ENCODE measurements around the gene FOLR3. TPM values are rescaled to one million over a fixed set of nuclear protein-coding genes. Genes with fewer than 3 reads are reported as not detected.
"Not testable (repeated sequence)": the region's sequence is repeated elsewhere in the genome, so short reads cannot be mapped to it uniquely, and the experiment has no call there.

The FOLR3 gene
- total RNA-seq, result not detected

DNA sequence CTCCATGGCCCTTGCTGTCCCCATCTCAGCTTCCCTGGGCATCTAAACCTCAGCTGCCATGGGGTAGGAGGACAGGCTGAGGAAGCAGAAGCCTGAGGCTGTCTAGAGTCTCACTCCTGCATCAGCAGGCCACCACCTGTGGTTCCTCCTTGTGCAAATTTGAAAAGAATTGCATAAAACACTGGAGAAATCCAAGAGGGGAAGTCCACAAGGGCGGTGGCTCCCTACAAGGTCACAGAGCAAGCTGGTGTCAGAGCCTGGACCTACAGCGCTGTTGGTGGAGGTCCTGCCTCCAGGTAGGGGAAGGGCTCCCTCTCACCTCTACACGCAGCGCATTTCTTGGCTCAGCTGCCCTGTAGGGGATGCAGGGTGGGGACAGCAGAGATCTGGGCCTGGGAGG, at the start of gene FOLR3:
TSS of gene FOLR3 (plus strand) at position 253 of the 400 bp plus-strand sequence. CDS start 228 bp downstream, outside the sequence.
- not testable (repeated sequence) for DNase-seq

DNA sequence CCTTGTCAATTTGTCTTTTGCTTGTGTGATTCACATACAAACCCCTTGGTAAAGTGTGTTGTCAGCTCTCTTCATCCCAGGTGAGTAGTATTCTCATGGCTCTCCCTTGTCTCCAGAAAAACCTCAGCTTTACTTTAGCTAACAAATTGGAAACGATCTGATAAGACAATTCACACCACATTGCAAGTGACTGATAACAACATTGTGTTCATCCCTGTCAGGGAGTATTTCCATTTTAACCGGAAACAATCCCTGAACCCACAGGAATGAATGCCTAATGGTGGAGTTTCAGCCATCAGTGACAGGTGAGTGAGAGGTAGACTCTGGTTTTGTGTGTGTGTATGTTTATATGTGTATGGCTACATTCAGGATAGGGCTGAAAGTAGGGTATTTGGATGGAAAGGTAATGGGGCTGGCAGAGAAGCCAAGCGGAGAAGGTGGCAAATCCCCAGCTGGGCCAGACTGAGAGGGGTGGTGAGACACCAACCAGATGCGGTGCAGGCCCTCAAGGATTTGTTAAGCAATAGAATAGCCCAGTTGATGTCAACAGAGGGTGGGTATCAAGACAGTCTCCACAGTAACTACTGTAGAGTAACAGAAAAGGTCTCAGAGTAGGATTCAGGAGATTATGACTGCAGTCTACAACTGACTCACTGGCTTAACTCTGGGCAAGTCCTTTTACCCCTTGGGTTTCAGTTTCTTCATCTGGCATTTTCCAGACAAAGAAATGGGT, 47.3 kb upstream of the FOLR3 start:
- no peak for DNase-seq

DNA sequence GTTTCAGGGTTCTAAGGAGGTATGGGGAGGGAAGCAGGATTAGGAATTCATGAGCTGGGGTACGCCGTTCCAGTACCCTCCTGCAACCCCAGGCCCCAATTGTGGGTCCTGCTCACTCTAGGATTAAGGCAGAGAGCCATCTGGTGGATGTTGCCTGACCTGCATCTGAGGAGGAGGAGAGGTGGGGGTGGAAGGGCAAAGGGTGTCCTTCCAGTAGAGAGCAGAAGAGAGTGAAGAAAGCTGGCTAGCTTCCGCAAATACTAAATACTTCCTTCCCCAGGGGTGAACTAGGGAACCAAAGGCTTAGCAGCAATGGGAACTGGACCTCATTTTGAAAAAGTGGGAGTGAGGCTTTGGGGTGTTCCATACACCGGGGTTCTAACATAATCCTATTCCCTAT, 44.2 kb upstream of the FOLR3 start:
- peak; percentile 63 for DNase-seq

DNA sequence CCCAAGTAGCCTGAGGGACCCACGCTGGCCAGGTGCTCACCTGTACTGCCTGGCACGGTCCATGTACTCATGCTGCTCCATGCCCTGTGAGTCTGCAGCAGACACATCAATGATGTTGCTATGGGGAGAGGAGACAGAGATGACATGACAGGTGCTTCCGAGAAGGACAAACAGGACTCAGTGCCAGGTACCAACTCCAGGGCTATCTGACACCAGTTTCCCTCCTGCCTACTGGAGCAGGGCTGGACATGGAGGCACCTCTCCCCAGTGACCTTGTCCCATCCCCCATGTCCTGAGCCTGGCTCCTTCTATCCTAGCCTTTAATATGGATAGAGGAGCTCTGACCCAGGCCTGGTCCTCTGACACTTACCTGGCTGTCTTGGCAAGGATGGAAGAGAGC, 36.8 kb upstream of the FOLR3 start:
- no peak for DNase-seq

DNA sequence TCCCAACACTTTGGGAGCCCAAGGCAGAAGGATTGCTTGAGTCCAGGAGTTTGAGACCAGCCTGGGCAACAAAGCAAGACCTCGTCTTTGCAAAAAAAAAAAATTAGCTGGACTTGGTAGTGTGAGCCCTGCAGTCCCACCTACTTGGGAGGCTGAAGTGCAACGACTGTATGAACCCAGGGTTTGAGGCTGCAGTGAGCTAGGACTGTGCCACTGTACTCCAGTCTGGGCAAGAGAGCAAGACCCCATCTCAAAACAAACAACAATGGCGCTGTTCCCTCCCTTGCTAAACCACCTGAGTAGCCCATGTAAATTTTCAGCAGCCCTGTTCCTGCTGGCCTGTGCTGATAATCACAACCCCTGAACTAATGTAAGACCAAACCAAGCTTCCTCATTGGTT, 35.5 kb upstream of the FOLR3 start:
- no peak for DNase-seq

DNA sequence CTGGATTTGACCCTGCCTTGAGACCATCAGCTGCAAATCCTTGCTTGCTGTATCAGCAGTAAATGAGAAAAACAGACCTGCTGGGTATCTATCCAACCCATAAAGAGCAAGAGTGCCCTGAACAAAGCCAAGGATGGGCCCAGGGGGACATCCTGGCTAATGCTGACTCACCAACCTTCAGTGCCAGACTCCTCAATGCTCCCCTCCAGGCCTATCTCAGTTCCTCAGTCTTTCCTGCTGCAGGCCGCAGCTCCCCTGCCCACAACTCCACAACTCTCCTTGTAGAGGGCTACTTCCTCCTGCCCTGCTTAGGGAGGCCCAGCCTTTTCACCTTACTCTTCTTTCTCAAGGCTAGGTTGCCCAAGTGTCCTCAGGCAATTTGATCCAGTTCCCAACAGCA, 35.1 kb upstream of the FOLR3 start:
- DNase-seq, result no peak

DNA sequence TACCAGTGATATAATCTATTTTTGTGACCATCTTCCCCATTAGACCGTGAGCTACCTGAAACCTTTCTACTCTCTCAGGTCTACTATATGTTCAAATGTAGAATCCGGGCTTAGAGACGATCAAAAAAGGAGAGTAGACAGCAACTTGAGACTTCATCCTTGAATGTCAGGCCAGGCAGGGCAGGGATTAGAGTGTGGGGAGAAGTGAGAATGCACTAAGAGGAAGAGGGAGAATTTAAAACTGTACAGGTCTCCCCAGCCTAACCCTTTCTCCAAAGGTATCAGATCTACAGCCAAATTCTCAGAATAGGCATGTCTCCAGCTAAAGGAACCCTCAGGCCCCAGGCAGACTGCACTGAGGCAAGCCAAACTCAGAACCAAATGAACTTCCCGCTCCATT, 33.4 kb upstream of the FOLR3 start:
- no peak for DNase-seq

DNA sequence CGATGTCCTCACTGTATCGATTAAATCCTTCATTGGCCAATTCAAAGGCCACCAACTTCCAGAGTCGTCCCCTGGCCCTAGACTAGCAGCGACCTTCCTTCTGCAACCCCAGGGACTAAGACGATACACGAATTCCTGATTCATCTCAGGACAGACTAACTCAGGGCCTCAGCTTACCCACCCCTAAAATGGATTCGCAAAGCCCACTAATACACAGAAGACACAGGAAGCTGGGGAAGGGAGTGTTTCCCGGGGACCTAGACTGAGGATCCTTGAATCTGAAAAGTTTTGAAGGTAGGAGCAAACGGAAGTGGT, 32.9 kb upstream of the FOLR3 start:
- no peak for DNase-seq

DNA sequence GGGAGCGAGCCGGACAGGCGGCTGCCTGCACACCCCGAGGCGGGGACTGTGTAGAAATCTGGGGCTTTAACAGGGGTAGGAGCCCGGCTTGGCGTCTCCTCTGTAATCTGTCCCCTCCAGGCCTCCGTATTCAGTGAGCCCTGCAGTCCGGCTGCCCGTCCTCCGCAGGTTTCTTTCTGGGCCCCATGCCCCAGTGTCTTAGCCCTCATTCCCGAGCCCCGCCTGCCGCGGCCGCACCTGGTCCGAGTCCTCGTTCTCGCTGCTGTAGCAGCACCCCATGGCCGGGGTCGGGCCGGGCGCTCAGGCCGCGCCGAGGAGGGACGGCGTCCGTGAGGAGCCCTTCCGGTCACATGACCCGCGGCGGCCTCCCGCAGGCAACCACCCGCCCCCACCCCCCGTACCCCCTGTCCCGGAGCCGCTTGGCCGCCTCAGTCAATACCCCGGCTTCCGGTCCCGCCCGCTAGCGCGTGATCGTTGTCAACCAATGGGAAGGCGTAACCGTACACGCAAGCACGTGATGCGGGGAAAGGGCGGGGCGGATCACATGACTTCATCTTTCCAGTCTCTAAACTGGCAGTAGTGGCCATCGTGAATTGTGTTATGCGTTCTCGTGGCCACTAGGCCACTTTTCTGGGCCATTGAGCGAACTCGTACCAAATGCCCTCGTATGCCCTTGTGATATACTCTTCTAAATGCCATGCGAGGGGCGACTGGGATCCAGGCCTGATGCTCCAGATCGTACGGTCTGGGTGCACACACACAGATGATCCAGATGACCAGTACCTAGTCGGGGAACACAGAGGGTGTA, 32.4 kb upstream of the FOLR3 start, which contains the start of gene LAMTOR1:
TSS of gene LAMTOR1 (minus strand) at position 352 of the 808 bp plus-strand sequence. CDS start at position 279, 73 bp downstream.
- peak; percentile 97 for DNase-seq

DNA sequence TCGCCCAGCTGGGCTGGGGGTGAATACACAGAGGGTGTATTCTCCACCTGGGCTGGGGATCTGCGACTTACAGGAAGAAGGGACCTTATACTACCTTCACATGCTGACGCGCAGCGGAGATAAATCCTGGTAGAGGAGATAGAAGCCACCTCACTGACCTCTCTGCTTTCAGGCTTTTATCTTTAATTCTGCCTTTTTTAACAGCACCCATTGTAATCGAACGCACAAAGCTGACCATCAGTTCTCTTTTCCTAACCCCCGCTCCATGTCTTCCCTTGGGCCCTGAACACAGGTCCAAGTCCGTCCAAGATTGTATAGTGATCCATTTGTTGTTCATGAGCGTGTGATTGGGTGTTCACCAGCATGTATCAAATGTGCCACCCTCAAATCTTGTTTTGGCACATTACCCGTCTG, 31.8 kb upstream of the FOLR3 start:
- no peak for DNase-seq

DNA sequence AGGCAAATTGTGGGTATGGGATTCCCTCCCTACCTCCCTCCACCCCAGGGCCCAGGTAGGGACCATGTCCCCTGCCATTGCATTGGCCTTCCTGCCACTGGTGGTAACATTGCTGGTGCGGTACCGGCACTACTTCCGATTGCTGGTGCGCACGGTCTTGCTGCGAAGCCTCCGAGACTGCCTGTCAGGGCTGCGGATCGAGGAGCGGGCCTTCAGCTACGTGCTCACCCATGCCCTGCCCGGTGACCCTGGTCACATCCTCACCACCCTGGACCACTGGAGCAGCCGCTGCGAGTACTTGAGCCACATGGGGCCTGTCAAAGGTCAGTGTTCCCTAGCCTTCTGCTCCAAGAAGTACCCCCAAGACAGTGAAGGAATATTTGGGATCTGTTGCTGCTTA, 29.6 kb upstream of the FOLR3 start, which contains the start of gene TOMT:
TSS of gene TOMT (plus strand) at position 37 of the 400 bp plus-strand sequence. CDS start at position 65, 28 bp downstream.
- no peak for DNase-seq

DNA sequence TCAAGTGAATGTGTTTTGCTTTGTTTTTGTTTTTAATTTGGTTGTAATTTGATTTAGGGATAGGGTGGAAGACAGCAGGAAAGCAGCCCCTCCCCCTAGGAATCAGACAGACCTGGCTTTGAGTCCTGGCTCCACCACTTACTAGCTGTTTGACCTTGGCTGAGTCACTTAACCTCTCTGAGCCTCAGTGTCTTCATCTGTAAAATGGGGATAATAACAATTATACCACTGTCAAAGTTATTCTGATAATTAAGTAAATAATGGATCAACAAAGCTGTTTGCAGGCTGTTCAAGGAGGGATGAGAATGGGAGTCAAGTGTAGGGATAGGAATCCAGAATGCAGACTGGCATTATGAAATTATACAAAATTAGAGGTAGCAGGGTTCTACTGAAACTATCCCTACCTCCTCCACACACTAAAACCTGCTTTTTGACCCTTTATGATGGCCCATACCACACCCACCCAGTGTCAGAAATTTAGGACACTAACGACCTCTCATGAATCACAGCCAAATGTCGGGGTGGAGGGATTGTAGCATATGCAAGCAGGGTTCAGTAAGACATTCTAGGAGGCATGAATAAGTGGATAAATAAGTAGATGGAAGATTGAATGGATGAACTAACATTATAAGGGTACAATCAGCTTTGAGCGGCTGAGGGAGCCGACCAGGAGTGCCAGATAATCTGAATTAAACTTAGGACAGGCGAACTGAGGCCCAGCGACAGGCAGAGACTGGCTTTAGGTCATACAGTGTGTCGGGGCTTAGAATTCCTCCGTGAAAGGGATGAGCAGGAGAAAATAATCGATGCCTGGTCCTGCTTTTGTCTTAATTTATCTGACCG, 24.0 kb upstream of the FOLR3 start:
- DNase-seq, result no peak

DNA sequence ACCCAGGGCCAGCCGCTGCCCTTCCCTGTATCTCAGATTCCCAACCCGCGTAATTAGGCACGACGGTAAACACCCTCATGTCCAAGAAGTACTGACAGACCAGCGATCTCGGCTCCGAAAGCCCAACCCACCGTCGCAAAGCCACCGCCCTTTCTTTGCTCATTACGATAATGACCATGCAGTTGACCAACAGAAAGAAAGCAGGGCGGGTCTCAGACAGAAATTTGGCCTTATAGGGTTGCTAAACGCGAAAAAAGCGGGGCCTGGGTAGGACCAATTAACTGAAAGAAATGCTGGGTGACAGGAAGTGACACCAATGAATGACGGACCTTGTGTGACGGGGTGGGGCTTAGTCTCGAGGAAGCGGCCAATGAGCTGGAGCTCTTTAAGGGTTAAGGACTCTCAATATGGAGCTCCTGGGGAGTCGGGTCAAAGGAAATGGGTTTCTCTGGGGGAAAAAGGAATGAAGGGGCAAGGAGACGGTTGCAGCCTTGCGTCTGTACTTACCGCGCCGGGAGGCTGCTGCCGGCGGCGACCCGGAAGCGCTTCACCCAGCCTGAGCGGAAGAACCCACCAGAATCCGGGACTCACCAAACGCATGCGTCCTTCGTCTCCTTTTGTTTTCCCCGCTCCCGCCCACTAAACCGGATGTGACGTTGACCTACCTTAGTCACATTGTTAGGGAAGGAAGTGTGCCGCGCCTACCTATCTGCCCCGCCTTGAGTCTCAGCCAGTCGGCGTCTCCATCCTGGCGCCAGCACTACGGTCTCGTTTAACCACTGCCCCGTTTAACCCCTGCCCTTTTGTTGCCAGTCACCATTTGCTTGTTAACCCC, 23.2 kb upstream of the FOLR3 start, which contains the start of gene ANAPC15:
TSS of gene ANAPC15 (minus strand) at position 553 of the 835 bp plus-strand sequence. CDS start 1,419 bp downstream, outside the sequence.
- peak; percentile 95 for DNase-seq

DNA sequence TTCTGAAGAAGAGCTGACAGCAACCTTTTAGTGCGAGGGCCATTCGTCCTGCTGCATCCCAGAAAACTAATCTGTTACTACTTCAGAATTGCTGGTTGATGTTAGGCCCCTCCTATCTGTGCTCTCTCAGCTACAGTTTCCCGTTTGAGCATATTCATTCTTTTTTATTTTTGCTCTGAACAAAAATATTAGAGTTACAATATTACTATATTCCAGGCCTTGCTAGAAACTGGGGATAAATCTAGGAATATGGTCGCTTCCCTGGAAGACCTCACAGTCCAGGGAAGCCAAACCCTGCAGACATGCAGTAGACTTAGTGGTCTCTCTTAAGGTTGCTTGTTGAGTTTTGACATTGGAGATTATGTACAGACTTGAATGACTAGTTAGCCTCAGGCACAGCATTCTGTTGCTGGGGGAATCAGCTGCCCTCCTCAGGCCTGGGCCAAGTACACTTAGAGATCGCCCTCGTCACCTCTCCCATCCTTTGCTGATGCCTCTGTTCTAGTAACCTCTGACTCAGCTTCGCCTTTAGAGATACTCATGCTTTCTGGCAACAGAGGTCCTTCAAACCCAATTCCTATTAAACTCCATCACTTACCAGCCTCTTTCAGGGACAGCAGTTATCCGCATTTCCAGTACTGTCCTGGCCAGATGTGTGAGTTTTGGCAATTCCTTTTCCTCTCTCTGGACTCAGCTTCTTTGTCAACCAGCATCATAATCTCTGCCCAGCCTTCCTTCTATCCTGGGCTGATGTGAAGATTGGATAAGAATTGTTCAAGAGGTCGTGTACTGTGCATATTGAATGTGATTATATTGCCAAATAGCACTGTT, 22.3 kb upstream of the FOLR3 start:
- no peak for DNase-seq

DNA sequence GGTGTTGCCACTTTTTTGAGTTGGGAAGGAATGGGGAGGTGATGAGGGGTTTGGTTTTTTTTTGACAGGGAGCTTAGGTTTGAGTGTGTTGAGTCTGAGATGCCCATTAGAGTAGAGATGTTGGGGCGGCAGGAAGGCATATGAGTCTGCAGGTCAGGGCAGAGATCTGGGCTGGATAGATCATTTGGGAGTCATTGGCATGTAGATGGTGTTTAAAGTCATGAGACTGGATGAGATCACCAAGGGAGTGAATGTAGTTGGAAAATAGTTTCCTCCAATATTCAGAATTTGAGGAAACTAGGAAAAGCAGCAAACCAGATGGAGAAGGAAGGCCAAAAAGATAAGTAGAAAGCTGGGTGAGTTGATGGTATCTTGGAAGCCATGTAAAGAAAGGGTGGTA, 21.0 kb upstream of the FOLR3 start:
- no peak for DNase-seq

DNA sequence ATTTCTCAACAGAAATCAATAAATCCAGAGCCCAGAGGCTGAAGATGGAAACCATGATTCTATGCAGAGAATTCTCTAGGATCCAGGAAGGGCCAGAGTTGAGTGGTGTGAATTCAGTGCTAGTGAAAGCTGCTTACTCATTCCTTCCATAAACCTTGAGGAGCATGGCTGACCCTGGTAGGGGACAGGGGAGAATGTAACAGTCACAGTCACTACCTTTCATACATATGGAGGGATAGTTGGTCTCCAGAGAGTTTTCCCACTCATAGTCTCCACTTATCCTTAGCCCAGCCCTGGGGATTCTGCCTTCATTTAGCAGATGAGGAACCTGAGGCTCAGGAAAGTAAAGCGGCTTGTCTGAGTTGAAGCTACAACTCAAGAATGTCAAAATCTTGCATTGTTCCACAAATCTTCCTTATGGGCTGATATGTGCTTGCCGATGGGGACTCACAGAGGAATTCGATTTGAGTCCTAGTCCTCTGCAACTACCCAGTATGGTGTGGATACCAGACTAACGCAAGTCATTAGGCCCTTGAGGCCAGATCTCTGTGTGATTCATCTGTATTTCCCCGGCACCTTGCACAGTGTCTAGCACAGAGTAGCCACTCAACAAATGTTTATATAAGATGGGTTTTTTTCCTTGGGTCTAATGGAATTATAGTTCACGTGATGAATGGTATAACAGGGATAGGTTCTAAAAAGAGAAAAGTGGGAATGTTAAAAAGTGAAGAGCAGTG, 19.3 kb upstream of the FOLR3 start:
- DNase-seq, result no peak

DNA sequence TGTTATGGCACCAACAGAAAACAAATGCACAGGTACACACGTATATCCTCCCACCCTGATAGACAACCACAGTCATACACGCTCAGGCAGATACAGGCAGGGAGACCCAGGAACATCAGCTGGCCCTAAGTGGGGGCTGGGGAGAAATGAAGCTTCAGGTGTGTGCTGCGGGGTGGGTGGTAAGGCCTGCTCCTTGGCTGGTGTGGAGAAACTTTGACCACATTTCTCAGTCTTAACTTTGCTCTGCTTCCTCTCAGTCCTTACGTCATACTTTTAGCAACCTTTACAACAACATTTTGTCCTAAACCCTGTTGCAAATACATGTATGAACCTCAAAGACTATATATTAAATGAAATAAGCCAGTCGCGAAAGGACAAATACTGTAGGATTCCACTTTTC, 16.3 kb upstream of the FOLR3 start:
- DNase-seq, result no peak

DNA sequence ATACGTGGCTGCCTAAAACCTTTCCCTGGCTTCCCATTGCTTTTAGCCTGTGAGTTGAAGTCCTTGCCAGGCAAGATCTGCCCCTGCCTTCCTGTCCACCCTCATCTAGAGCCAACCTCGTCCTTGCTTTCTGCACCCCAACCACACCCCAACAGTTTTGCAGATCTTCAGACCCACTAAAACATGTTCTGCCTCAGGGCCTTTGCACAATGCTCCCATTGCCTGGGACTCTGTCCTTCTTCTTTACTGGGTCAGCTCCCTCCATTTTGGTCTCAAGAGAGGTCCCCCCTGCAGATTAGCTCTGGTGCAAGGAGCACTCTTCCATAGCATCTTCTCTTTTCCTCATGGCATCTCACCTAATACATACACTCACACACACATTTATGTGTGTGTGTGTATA, 14.6 kb upstream of the FOLR3 start:
- DNase-seq, result no peak

DNA sequence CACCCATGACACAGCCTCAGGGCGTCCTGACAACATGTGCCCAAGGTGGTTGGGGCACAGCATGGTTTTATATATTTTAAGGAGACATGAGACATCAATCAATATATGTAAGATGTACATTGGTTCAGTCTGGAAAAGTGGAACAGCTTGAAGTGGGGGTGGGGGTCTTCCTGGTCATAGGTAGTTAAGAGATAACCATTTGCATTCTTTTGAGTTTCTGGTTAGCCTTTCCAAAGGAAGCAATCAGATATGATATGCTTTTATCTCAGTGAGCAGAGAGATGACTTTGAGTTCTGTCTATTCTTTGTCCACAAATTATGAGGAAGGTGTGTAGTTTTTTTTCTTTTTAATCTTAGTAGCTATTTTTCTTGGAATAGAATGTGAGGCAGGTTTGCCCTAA, 12.9 kb upstream of the FOLR3 start:
- no peak for DNase-seq

DNA sequence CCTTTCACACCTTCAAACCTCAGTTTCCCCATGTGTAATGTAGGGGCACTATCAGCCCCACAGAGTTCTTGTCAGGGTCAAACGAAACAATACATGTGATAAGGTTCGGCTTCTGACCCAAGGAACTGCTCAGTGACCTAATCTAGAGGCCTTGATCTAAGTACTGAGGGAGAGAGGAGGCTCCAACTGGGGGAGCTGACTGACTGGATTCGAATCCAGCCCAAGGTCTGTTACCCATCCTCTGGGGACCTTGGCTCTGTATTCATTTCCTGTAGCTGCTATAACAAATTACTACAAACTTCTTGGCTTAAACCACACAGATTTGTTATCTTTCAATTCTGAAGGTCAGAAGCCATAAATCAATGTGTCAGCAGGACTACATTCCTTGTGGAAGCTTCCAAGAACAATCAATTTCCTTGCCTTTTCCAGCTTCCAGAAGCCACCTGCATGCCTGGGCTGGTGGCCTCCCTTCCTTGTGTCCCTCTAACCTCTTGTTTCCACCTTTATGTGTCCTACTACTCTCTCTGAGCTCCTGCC, 12.3 kb upstream of the FOLR3 start:
- DNase-seq, result no peak

Measured in effector CD4-positive, alpha-beta T cell (primary cell).